ENCODE measurements around the gene AGAP1. TPM values are rescaled to one million over a fixed set of nuclear protein-coding genes. Genes with fewer than 3 reads are reported as not detected.

Gene AGAP1
- total RNA-seq, 1 experiment from 2014 or later: 18.3 TPM

GRCh38 chr2:235647877-235648276 lies 154.0 kb downstream of the AGAP1 start:
- DNase-seq (ENCODE audit: extremely low read depth, low read depth): no peak

GRCh38 chr2:235649418-235649817 lies 155.6 kb downstream of the AGAP1 start:
- no peak for DNase-seq (ENCODE audit: extremely low read depth, low read depth)

DNA sequence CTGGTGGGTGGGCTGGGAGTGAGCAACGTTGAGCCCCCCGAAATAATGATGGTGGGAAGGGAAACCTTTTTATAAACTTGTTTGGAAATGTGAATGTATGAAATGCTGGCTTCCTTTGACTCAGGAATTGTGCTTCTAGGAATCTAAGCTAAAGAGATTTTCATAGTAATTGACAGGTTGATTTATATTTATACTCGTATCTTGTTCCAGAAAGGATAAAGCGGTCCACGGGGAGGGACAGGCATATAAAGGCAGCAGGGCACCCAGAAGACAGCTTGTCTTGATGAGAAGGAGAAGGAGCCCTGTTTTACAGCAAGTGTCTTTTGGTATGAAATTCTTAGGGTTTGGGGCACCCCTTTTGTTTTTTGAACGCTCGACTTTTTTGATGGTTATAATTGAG lies 157.8 kb downstream of the AGAP1 start:
- DNase-seq (ENCODE audit: extremely low read depth, low read depth): no peak

GRCh38 chr2:235654103-235654813 lies 160.4 kb downstream of the AGAP1 start:
- DNase-seq (ENCODE audit: extremely low read depth, low read depth): no peak

- DNase-seq (ENCODE audit: extremely low read depth, low read depth): no peak
Observed at GRCh38 chr2:235658351-235659174, 164.7 kb downstream of the AGAP1 start.

DNA sequence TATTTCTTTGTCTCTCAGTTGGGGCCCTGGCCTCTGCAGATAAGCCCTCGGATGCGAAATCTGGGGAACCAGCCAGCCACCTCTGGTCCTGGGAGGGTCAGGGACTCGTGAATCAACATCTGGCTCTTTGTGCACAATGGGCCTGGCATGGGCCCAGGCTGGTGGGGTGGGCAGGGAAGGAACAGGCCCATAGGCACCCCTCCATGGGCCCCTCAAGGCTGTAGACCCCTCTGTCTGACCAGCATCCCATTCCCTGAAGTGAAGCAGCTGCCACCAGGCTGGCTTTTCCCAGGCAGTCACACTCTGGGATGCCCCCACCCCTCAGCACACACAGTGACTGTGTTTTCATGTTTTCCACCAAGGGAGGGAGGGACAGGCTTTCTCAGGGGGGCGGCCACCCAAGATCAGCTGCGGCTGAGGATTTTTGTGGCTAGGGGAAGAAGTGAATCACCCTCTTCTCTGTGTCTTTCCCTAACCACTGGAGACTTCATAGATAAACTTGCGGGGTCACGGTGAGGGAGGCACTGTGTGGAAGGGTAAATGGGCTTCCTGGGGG lies 166.0 kb downstream of the AGAP1 start:
- DNase-seq (ENCODE audit: extremely low read depth, low read depth): no peak

GRCh38 chr2:235660484-235661082 lies 166.7 kb downstream of the AGAP1 start:
- DNase-seq (ENCODE audit: extremely low read depth, low read depth): no peak

- DNase-seq (ENCODE audit: extremely low read depth, low read depth): no peak
Observed at GRCh38 chr2:235661167-235661937, 167.5 kb downstream of the AGAP1 start.

DNA sequence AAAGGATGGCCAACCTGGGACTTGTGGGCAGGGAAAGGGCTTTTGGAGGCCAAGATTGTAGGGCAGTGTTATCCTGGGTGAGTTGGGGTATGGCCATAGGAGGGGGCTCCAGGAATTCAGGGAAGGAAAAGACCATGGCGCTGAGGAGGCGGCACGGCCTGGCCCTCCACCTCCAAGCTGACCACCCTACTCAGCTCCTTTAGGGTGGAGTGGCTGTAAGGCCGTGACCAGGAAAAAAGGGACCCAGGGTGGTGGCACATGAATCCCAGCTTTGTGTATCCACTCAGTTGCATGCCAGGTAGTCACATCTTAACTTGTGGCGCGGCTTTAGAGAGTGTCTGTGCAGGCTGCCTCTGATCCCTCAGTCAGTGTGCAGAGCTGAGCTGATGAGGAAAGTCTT lies 168.1 kb downstream of the AGAP1 start:
- DNase-seq (ENCODE audit: extremely low read depth, low read depth): no peak

DNA sequence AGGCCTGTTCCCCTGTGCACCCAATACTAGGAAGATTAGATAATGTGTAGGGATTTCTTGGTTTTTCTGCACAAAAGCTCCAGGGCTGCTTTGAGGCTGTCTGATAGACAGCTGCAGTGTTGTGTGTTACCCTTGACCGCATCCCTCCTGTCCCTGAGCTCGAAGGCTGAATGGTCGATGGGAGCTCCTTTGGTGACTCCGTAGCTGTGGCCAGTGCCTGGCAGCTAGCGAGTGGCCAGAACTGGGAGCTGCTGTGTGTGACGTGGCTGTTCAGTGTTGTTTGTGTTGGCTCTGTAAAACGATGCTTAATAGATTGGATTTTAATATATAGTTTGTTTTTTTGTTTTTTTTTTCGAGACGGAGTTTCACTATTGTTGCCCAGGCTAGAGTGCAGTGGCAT lies 170.0 kb downstream of the AGAP1 start:
- no peak for DNase-seq (ENCODE audit: extremely low read depth, low read depth)

- no peak for DNase-seq (ENCODE audit: extremely low read depth, low read depth)
Observed at GRCh38 chr2:235665661-235666212, 171.9 kb downstream of the AGAP1 start.

- peak; percentile 68 for DNase-seq (ENCODE audit: extremely low read depth, low read depth)
Observed at GRCh38 chr2:235666213-235666781, 172.5 kb downstream of the AGAP1 start.

DNA sequence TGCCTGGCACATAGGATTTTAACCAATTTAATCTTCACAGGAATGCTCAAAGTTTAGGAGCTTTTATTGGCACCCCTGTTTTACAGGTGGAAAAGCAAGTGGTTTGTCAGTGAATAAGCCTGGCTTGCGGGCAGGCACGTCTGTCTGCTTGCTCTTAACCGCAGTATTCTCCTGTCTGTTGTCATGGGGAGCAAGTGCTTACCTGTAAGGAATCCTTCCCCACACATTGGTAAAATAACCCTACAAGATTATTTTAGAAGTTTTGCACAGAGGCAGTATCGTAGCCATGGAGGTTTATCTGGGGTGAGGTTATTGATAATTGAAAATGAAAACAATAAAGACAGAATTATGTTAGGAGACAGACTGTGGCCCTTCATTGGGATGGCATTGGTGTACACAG lies 174.9 kb downstream of the AGAP1 start:
- DNase-seq (ENCODE audit: extremely low read depth, low read depth): no peak

DNA sequence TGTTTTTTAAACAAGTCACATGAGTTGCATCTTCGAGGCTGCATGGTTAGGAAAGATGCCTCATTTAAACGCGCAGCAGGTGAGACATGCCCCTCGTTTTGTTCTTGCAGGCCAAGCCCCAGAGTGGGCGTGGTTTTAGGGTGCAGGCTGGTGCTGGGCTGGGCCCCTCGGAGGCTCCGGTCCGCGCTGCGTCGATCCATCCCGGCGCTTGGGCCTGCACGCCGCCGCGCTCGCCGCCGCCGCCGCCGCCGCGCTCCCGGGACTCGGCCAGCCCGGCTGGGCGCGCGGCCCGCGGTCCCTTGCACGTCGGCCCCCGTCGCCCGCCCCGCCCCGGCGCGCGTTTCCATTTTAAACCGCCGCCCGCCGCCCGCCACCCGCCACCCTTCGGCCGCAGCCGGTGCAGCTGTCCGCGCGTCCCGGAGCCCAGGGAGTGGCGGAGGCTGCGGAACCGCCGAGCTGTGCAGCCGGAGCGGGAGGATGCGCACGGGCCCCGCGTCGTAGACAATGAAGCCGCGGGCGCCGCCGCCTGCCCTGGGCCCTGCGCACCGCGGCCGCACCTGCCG lies 175.5 kb downstream of the AGAP1 start:
- DNase-seq (ENCODE audit: extremely low read depth, low read depth): peak; percentile 56

DNA sequence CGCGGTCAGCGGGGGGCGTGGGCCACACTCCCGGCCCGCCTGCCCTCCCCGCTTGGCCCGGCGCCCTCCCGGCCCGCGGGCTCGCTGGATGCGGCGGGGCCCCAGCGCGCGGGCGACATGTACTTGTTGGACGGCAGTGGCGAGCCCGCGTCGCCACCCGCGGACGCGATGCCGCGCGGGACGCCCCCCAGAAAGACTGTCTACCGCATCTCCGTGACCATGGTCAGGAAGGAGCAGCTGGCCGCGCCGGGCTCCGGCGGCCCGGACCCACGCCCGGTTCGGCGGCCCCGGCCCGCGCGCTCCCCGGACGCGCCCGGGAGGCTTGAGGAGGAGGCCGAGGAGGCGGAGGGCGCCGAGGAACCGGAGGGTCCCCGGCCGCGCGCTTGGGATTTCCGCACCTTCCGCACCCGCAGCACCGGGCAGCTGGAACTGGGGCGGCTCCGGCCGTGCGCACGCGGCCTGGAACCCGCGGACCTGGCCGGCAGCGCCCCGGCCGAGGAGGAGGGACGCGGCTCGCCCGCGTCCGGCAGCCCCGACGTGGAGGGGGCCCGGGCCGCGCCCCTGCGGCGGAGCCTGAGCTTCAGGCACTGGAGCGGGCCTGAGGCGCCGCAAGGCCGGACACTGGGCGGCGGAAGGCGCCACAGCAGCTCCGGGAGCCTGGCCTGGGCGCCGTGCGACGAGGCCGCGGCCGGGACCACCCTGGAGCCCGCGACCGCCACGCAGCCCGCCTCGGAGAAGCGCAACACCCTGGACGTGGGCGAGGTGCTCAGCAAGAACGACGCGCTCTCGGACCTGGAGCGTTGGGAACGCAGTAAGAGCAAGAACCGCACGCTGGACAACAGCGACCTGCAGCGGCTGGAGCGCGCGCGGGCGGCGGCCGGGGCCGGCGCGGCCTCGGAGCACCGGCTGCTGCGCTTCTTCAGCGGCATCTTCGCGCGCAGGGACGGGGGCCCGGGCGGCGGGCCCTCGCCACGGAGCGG lies 176.4 kb downstream of the AGAP1 start:
- no peak for DNase-seq (ENCODE audit: extremely low read depth, low read depth)

DNA sequence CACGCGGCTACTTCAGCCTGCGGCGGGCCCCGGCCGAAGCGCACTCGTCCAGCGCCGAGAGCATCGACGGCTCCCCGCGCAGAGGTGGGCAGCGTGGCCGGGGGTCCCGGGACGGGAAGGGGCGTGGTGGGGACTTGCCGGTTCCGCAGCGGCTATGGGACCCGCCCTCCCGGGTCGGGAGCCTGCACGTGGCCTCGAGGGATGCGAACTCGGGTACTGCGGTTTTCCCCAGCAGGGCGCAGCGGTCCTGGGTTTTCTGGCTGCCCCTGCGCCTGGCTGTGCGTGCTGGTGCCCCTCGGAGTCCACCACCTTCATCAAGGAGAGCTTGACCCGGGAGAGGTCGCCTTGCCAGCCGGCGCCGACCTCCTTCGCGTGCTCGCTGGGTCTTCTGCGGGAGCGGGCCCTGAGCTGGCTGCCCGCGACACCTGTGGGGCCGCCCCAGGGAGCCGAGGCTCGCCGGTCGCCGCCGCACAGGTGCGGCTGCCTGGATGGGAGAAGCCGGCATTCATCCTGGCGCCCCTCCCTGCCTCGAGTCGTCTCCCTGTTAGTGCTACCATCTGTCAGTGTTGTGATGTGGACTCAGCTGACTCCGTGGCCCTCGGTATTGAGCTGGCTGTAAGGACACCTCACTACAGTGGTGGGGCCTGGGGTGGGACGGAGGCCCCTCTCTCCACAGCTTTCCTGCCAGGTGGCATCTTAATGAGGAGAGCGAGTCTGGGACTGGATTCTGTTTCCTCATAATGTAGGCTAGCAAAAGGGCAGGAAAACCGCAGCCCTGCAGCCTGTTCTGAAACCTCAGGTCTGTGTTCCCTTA lies 177.3 kb downstream of the AGAP1 start:
- DNase-seq (ENCODE audit: extremely low read depth, low read depth): no peak

DNA sequence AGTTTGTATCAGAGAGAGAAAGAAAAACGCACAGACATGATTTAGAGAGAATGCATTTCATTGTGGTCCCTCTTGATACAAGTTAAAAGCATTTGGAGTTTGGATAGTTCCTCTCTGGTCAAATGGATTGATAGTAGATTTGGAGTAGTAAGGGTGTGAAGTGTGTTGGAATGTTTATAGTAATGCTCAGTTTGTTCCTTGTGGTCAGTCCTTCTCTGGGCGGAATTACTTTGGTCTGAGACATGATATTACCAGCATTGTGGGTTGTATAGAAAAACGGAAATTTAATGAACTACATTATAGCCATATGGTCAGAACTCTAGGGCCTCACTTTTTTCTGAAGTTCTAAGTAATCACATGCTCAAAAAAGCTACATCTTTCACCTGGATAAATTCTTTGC lies 178.9 kb downstream of the AGAP1 start:
- DNase-seq (ENCODE audit: extremely low read depth, low read depth): no peak

GRCh38 chr2:235674146-235674545 lies 180.3 kb downstream of the AGAP1 start:
- DNase-seq (ENCODE audit: extremely low read depth, low read depth): no peak
